HEK293T (cell line): ENCODE results near the gene REC8.

Experiments used
- ARNT ChIP-seq: fragments of 450-650 bp; IDR thresholded peaks from 2 replicates; pipeline ENCODE4 v1.6.1; 2017; ENCODE audit warnings: mild to moderate bottlenecking
- BHLHE40 ChIP-seq: fragments of 450-650 bp; IDR thresholded peaks from 2 replicates; pipeline ENCODE4 v1.6.1; 2016; ENCODE audit warnings: mild to moderate bottlenecking, moderate library complexity, borderline replicate concordance
- CTBP1 ChIP-seq: fragments of 450-650 bp; IDR thresholded peaks from 2 replicates; pipeline ENCODE4 v1.6.1; 2016; ENCODE audit warnings: borderline replicate concordance
- ELF4 ChIP-seq: fragments of 450-650 bp; IDR thresholded peaks from 2 replicates; pipeline ENCODE4 v1.6.1; 2017; ENCODE audit warnings: antibody characterized with exemption
- FOXK2 ChIP-seq: fragments of 450-650 bp; IDR thresholded peaks from 2 replicates; pipeline ENCODE4 v1.6.1; 2016; ENCODE audit warnings: mild to moderate bottlenecking
- FOXM1 ChIP-seq: fragments of 450-650 bp; IDR thresholded peaks from 2 replicates; pipeline ENCODE4 v1.6.1; 2017; ENCODE audit warnings: mild to moderate bottlenecking, borderline replicate concordance
- L3MBTL2 ChIP-seq: fragments of 450-650 bp; conservative IDR thresholded peaks from 2 replicates; pipeline ENCODE4 v1.6.1; 2016; ENCODE audit warnings: mild to moderate bottlenecking
- LEF1 ChIP-seq: fragments of 450-650 bp; IDR thresholded peaks from 2 replicates; pipeline ENCODE4 v1.6.1; 2017; ENCODE audit warnings: mild to moderate bottlenecking, borderline replicate concordance
- NFRKB ChIP-seq: fragments of 450-650 bp; IDR thresholded peaks from 2 replicates; pipeline ENCODE4 v1.6.1; 2016; ENCODE audit warnings: mild to moderate bottlenecking, moderate library complexity
- SP1 ChIP-seq: fragments of 450-650 bp; IDR thresholded peaks from 2 replicates; pipeline ENCODE4 v1.6.1; 2017
- SUZ12 ChIP-seq: fragments of 450-650 bp; IDR thresholded peaks from 2 replicates; pipeline ENCODE4 v1.6.1; 2016; ENCODE audit warnings: mild to moderate bottlenecking
- TARDBP ChIP-seq: fragments of 450-650 bp; IDR thresholded peaks from 2 replicates; pipeline ENCODE4 v1.6.1; 2016
- ZNF384 ChIP-seq: fragments of 450-650 bp; IDR thresholded peaks from 2 replicates; pipeline ENCODE4 v1.6.1; 2016
- TF ChIP-seq, protein P1 (sequence below): fragments of 450-650 bp; IDR thresholded peaks from 2 replicates; pipeline ENCODE4 v1.6.1; 2016

DNA sequence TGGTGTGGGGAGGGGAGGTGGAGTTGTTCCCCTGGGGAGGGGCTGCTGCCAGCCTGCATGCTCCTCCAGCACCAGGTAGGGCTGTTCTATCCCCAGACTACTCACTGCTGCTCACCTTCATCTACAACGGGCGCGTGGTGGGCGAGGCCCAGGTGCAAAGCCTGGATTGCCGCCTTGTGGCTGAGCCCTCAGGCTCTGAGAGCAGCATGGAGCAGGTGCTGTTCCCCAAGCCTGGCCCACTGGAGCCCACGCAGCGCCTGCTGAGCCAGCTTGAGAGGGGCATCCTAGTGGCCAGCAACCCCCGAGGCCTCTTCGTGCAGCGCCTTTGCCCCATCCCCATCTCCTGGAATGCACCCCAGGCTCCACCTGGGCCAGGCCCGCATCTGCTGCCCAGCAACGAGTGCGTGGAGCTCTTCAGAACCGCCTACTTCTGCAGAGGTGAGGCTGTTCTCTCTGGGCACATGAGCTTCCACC is 7.3 kb upstream of the REC8 start:
- TF ChIP-seq ARNT, result no peak
- TF ChIP-seq SP1, result no peak
- no peak for TF ChIP-seq NFRKB
- TF ChIP-seq CTBP1, result no peak
- no peak for TF ChIP-seq L3MBTL2
- no peak for TF ChIP-seq ZNF384
- TF ChIP-seq FOXM1, result no peak
- TF ChIP-seq BHLHE40, result no peak
- TF ChIP-seq TARDBP, result no peak
- TF ChIP-seq, protein P1, sequence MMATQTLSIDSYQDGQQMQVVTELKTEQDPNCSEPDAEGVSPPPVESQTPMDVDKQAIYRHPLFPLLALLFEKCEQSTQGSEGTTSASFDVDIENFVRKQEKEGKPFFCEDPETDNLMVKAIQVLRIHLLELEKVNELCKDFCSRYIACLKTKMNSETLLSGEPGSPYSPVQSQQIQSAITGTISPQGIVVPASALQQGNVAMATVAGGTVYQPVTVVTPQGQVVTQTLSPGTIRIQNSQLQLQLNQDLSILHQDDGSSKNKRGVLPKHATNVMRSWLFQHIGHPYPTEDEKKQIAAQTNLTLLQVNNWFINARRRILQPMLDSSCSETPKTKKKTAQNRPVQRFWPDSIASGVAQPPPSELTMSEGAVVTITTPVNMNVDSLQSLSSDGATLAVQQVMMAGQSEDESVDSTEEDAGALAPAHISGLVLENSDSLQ, result no peak
- no peak for TF ChIP-seq LEF1
- no peak for TF ChIP-seq FOXK2
- TF ChIP-seq ELF4, result no peak
- no peak for TF ChIP-seq SUZ12
